GM19099 (cell line): ENCODE data around the gene SPATA3.

Experiments used
- POLR2A ChIP-seq: IDR thresholded peaks from 3 replicates; pipeline ENCODE4 v1.6.1; 2011; ENCODE audit warnings: low read depth; ENCODE audit not compliant: insufficient read length; ENCODE audit errors: extremely low read depth

SPATA3 gene

GRCh38 chr2:231032575-231033140, 36.7 kb downstream of the SPATA3 start:
- TF ChIP-seq POLR2A, result no peak

GRCh38 chr2:231033147-231034132, 37.5 kb downstream of the SPATA3 start:
- TF ChIP-seq POLR2A, result no peak

- TF ChIP-seq POLR2A, result no peak
These were observed 38.5 kb downstream of the SPATA3 start for GRCh38 chr2:231034291-231034882.

GRCh38 chr2:231036131-231036530, 40.2 kb downstream of the SPATA3 start:
- TF ChIP-seq POLR2A, result no peak

GRCh38 chr2:231036578-231037106, 40.7 kb downstream of the SPATA3 start:
- no peak for TF ChIP-seq POLR2A

GRCh38 chr2:231037202-231037730, 41.3 kb downstream of the SPATA3 start, which contains the start of gene C2orf72:
Gene C2orf72, plus strand, starts transcription at chr2:231037523. Its CDS starts 43 bp downstream, at chr2:231037566.
- TF ChIP-seq POLR2A, result no peak

GRCh38 chr2:231037731-231038482, 42.0 kb downstream of the SPATA3 start:
- TF ChIP-seq POLR2A, result no peak

GRCh38 chr2:231038483-231039293, 42.8 kb downstream of the SPATA3 start:
- TF ChIP-seq POLR2A, result no peak

- no peak for TF ChIP-seq POLR2A
These were observed 43.4 kb downstream of the SPATA3 start for GRCh38 chr2:231039294-231039664.

- TF ChIP-seq POLR2A, result no peak
These were observed 44.0 kb downstream of the SPATA3 start for GRCh38 chr2:231039821-231040364.

- no peak for TF ChIP-seq POLR2A
These were observed 45.3 kb downstream of the SPATA3 start for GRCh38 chr2:231041061-231041689.

- no peak for TF ChIP-seq POLR2A
These were observed 47.9 kb downstream of the SPATA3 start for GRCh38 chr2:231043796-231044195.

- no peak for TF ChIP-seq POLR2A
These were observed 51.0 kb downstream of the SPATA3 start for GRCh38 chr2:231046916-231047273.
